ENCODE measurements around the gene ERBIN. TPM values are rescaled to one million over a fixed set of nuclear protein-coding genes. Genes with fewer than 3 reads are reported as not detected.

The ERBIN gene
- total and polyA plus RNA-seq, 2 experiments from 2014 or later, result 32.9 to 117 TPM

DNA sequence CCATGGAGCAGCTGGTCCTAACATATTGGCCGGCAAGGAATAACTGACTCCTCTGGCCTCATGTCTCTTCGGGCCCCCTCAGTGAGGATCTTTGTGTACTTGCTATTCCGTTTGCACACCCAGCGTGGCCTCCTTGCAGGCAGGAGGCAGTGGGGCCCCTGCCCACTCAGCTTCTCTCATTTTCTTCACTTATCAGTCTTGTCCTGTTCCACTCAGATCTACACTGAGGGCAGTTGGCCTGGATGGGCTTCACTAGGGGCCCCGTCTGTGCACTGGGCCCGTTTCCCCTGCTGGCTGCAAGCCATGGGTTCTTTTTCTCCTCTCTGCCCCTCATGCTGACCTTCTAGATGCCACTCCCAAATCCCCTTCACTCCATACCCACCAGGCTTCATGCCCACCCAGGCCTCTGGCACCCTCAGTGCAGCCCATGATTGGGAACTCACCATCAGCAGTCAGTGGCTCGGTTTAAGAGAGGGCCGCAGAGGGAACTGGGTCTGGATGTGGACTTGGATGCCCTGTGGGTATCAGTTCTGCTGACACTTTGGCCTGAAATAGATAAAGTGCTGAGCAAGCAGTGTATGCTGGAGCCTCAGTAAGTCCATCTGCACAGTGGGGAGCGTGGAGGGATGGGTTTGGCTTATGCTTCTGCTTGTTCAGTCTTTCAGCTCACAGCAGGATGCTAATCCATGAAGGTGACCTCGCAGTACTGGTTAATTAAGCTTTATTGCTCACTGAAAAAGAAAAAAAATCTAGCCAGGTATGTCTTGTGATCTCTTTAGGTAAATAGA, 57.9 kb downstream of the ERBIN start:
- no peaks in the 10 kb centered on the region for H3K9me2 ChIP-seq (replicated peaks; ENCODE audit: insufficient read depth)
- no peak for DNase-seq (ENCODE audit: low spot score)
- peaks cover 73% of the 10 kb centered on the region for H4K20me1 ChIP-seq (ENCODE audit: insufficient read depth, poor library complexity, severe bottlenecking)
- H3K4me3 ChIP-seq, result no peak overlapping the region
- no peaks in the 10 kb centered on the region for H3K9me3 ChIP-seq (ENCODE audit: low read depth)
- H3K4me1 ChIP-seq (ENCODE audit: insufficient read depth), result peaks cover 6% of the 10 kb centered on the region
- H3K27ac ChIP-seq, result no peak overlapping the region
- TF ChIP-seq, protein P1, sequence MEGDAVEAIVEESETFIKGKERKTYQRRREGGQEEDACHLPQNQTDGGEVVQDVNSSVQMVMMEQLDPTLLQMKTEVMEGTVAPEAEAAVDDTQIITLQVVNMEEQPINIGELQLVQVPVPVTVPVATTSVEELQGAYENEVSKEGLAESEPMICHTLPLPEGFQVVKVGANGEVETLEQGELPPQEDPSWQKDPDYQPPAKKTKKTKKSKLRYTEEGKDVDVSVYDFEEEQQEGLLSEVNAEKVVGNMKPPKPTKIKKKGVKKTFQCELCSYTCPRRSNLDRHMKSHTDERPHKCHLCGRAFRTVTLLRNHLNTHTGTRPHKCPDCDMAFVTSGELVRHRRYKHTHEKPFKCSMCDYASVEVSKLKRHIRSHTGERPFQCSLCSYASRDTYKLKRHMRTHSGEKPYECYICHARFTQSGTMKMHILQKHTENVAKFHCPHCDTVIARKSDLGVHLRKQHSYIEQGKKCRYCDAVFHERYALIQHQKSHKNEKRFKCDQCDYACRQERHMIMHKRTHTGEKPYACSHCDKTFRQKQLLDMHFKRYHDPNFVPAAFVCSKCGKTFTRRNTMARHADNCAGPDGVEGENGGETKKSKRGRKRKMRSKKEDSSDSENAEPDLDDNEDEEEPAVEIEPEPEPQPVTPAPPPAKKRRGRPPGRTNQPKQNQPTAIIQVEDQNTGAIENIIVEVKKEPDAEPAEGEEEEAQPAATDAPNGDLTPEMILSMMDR (IDR thresholded peaks at IDR 0.05; ENCODE audit: poor library complexity), result no peak
- TF ChIP-seq EZH2 (IDR thresholded peaks at IDR 0.05; ENCODE audit: borderline replicate concordance) (no peak), EZH2phosphoT487 (IDR thresholded peaks at IDR 0.05; ENCODE audit: low read depth, severe bottlenecking, unreplicated experiment) (no peak)
- WGBS (ENCODE audit: low lambda C conversion rate, missing lambda C conversion rate), result 94% methylated on average over 10 of the region's 10 CpGs
- H3K4me2 ChIP-seq, result no peak overlapping the region
- peaks cover 99% of the 10 kb centered on the region for H3K79me2 ChIP-seq
- H3K36me3 ChIP-seq (replicated peaks; ENCODE audit: insufficient read depth, low read depth), result no peaks in the 10 kb centered on the region
- no peak overlapping the region for H2AFZ ChIP-seq
- no peaks in the 10 kb centered on the region for H3K27me3 ChIP-seq

GRCh38 chr5:65986050-65986451, 59.7 kb downstream of the ERBIN start:
- Histone ChIP-seq H3K4me2 (peak overlapping the region; percentile 21), H2AFZ (no peak overlapping the region), H3K27ac (peak overlapping the region; percentile 26), H3K4me3 (no peak overlapping the region), H3K4me1 (ENCODE audit: insufficient read depth) (peaks cover 6% of the 10 kb centered on the region), H3K36me3 (replicated peaks; ENCODE audit: insufficient read depth, low read depth) (no peaks in the 10 kb centered on the region), H3K9me2 (replicated peaks; ENCODE audit: insufficient read depth) (no peaks in the 10 kb centered on the region), H3K27me3 (no peaks in the 10 kb centered on the region), H4K20me1 (ENCODE audit: insufficient read depth, poor library complexity, severe bottlenecking) (peaks cover 75% of the 10 kb centered on the region), H3K9me3 (ENCODE audit: low read depth) (no peaks in the 10 kb centered on the region), H3K79me2 (peaks cover 99% of the 10 kb centered on the region)
- 69% methylated on average over 1 of the region's 1 CpG for WGBS (ENCODE audit: low lambda C conversion rate, missing lambda C conversion rate)
- DNase-seq (ENCODE audit: low spot score), result no peak
- TF ChIP-seq EZH2 (IDR thresholded peaks at IDR 0.05; ENCODE audit: borderline replicate concordance), result no peak
- TF ChIP-seq EZH2phosphoT487 (IDR thresholded peaks at IDR 0.05; ENCODE audit: low read depth, severe bottlenecking, unreplicated experiment), result no peak
- TF ChIP-seq, protein P1 (IDR thresholded peaks at IDR 0.05; ENCODE audit: poor library complexity), result no peak

DNA sequence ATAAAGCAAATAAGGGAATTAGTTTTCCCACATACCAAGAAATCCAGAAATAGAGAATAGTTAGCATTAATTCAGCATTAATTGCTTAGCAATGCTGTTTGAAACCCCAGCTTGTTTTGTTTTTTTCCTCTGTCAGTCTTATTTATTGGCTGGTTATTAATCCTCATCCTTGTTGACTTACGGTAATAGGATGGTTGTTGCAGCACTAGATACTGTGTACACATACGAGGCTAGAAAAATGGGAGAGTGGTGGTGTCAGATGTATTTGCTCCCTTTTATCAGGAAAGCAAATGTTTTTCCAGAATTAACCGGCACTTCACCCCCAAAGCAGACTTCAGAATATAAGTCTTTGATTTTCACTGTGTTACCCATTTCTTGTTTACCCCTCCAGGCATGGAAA, 60.4 kb downstream of the ERBIN start:
- H3K9me3 ChIP-seq (ENCODE audit: low read depth), result no peaks in the 10 kb centered on the region
- H2AFZ ChIP-seq, result no peak overlapping the region
- H3K9me2 ChIP-seq (replicated peaks; ENCODE audit: insufficient read depth), result no peaks in the 10 kb centered on the region
- H3K27ac ChIP-seq, result no peak overlapping the region
- H4K20me1 ChIP-seq (ENCODE audit: insufficient read depth, poor library complexity, severe bottlenecking), result peaks cover 71% of the 10 kb centered on the region
- no peak overlapping the region for H3K4me3 ChIP-seq
- TF ChIP-seq EZH2phosphoT487 (IDR thresholded peaks at IDR 0.05; ENCODE audit: low read depth, severe bottlenecking, unreplicated experiment) (no peak), EZH2 (IDR thresholded peaks at IDR 0.05; ENCODE audit: borderline replicate concordance) (no peak)
- TF ChIP-seq, protein P1 (IDR thresholded peaks at IDR 0.05; ENCODE audit: poor library complexity), result no peak
- peaks cover 6% of the 10 kb centered on the region for H3K4me1 ChIP-seq (ENCODE audit: insufficient read depth)
- H3K27me3 ChIP-seq, result no peaks in the 10 kb centered on the region
- no peak for DNase-seq (ENCODE audit: low spot score)
- no peaks in the 10 kb centered on the region for H3K36me3 ChIP-seq (replicated peaks; ENCODE audit: insufficient read depth, low read depth)
- peak overlapping the region; percentile 21 for H3K4me2 ChIP-seq
- 68% methylated on average over 3 of the region's 3 CpGs for WGBS (ENCODE audit: low lambda C conversion rate, missing lambda C conversion rate)
- peaks cover 98% of the 10 kb centered on the region for H3K79me2 ChIP-seq

Measured in hepatocyte (in vitro differentiated cells).